Parathyroid adenoma (tissue), 2 donors: ENCODE data around the gene DUOX2.

Experiments used
- H2AFZ ChIP-seq: fragments of 300-600 bp; sonication (generic); one replicate; pipeline ENCODE4 v1.7.0; 2017; ENCODE audit warnings: antibody characterized with exemption, mild to moderate bottlenecking
- H3K27ac ChIP-seq: fragments of 300-600 bp; sonication (generic); one replicate; pipeline ENCODE4 v1.7.0; 2017
- H3K27me3 ChIP-seq: fragments of 300-600 bp; sonication (generic); one replicate; pipeline ENCODE4 v1.7.0; 2017; ENCODE audit warnings: low read length; ENCODE audit not compliant: control insufficient read depth, insufficient read depth
- H3K36me3 ChIP-seq: fragments of 300-600 bp; sonication (generic); one replicate; pipeline ENCODE4 v1.7.0; 2017; ENCODE audit warnings: low read length; ENCODE audit not compliant: control insufficient read depth, insufficient read depth
- H3K4me1 ChIP-seq: fragments of 300-600 bp; sonication (generic); one replicate; pipeline ENCODE4 v1.7.0; 2017; ENCODE audit warnings: control low read depth
- H3K4me2 ChIP-seq: fragments of 300-600 bp; sonication (generic); one replicate; pipeline ENCODE4 v1.7.0; 2017; ENCODE audit warnings: low read length
- H3K4me3 ChIP-seq: fragments of 300-600 bp; sonication (generic); one replicate; pipeline ENCODE4 v1.7.0; 2017; ENCODE audit warnings: low read depth, low read length
- H3K79me2 ChIP-seq: fragments of 300-600 bp; sonication (generic); one replicate; pipeline ENCODE4 v1.7.0; 2017; ENCODE audit warnings: control low read depth
- H3K9ac ChIP-seq: fragments of 300-600 bp; sonication (generic); one replicate; pipeline ENCODE4 v1.7.0; 2017; ENCODE audit warnings: mild to moderate bottlenecking
- H3K9me3 ChIP-seq: fragments of 300-600 bp; sonication (generic); one replicate; pipeline ENCODE4 v1.7.0; 2017; ENCODE audit warnings: low read length; ENCODE audit not compliant: control insufficient read depth
- TF ChIP-seq, protein P1 (sequence below): fragments of 300-600 bp; sonication (generic); IDR thresholded peaks from one replicate; pipeline ENCODE4 v1.7.0; 2017; ENCODE audit warnings: antibody characterized with exemption, mild to moderate bottlenecking
- donor health status: primary hyperparathyroidism.

DUOX2 gene

DNA sequence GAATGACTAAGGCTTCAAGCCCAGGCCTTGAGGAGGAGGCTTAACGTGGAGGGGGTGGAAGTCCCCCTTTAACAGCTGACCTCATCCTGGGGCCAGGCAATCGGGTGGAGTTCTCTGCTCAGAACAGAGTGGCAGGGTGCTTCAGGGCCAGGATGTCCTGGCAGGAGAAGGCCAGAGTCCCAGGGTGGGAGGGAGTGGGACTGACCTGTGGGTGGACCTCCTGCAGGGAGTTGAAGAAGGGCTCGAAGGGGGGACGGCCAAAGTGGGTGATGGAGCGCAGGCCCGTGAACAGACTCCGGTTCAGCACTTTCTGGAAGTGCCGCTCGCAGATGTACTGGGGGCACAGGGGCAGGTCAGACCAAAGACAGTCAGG is 19.6 kb downstream of the DUOX2 start:
- Histone ChIP-seq H3K9me3 (no peaks in the 10 kb centered on the region), H3K27ac (no peak overlapping the region), H3K4me1 (no peaks in the 10 kb centered on the region), H3K79me2 (no peaks in the 10 kb centered on the region), H3K9ac (no peak overlapping the region), H3K36me3 (no peaks in the 10 kb centered on the region), H3K4me3 (no peak overlapping the region), H3K4me2 (no peak overlapping the region), H3K27me3 (no peaks in the 10 kb centered on the region), H2AFZ (no peak overlapping the region)
- TF ChIP-seq, protein P1, sequence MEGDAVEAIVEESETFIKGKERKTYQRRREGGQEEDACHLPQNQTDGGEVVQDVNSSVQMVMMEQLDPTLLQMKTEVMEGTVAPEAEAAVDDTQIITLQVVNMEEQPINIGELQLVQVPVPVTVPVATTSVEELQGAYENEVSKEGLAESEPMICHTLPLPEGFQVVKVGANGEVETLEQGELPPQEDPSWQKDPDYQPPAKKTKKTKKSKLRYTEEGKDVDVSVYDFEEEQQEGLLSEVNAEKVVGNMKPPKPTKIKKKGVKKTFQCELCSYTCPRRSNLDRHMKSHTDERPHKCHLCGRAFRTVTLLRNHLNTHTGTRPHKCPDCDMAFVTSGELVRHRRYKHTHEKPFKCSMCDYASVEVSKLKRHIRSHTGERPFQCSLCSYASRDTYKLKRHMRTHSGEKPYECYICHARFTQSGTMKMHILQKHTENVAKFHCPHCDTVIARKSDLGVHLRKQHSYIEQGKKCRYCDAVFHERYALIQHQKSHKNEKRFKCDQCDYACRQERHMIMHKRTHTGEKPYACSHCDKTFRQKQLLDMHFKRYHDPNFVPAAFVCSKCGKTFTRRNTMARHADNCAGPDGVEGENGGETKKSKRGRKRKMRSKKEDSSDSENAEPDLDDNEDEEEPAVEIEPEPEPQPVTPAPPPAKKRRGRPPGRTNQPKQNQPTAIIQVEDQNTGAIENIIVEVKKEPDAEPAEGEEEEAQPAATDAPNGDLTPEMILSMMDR: no peak

DNA sequence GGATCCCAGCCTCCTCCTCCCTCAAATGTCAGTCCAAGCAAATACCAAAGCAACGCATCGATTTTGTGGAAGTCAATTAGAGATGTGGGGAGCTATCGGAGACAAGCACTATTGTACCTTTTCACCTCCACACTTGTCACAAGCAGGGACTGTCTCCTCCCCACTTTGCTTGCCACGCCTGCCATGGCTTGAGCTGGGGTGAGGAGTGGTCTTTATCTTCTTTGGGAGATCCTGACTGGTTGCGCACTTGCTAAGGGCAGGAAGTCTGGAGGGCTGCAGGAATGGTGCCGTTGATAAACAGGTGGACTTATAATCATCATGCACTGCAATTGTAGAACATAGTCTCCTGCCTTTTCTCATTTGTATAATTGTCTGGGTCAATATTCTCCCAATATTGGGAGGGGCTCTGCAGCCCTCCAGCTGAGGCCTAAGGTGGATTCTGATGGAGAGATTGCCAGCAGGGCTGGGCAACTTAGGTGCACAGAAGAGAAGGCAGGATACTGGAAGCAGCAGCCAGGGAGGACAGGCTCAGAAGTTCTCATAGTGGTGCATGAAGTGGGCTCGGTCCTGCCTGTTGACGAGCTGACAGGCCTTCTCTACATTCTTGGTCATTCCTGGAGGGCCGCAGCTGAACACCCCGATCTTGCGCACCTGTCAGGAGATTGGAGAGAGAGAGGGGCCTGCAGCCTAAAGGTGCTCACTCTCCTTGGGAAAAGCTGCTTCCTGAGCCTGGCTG is 20.2 kb downstream of the DUOX2 start:
- Histone ChIP-seq H3K79me2 (no peaks in the 10 kb centered on the region), H3K27ac (no peak overlapping the region), H3K4me2 (no peak overlapping the region), H3K9me3 (no peaks in the 10 kb centered on the region), H3K9ac (no peak overlapping the region), H3K4me3 (no peak overlapping the region), H3K4me1 (no peaks in the 10 kb centered on the region), H2AFZ (no peak overlapping the region), H3K36me3 (no peaks in the 10 kb centered on the region), H3K27me3 (no peaks in the 10 kb centered on the region)
- TF ChIP-seq, protein P1: no peak

DNA sequence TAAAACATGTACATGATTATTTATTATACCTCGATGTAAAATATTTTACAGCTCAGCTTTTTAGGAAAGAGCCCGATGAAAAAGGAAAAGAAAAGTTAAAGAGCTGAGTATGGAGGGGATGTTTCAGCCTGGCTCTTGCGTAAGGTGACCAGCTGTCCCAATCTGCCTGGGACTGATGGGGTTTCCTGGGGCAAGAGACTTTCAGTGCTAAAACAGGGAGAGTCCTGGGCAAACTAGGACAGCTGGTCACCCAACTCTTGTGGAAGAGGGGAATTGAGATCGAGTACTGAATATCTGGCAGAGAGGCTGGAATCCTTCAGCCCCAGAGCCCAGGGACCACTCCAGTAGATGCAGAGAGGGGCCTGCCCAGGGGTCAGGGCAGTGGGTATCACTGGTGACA is 21.0 kb downstream of the DUOX2 start:
- H3K27ac ChIP-seq: no peak overlapping the region
- H3K4me3 ChIP-seq: no peak overlapping the region
- no peak overlapping the region for H3K9ac ChIP-seq
- H2AFZ ChIP-seq: no peak overlapping the region
- H3K4me2 ChIP-seq: no peak overlapping the region
- H3K4me1 ChIP-seq: no peaks in the 10 kb centered on the region
- H3K36me3 ChIP-seq: no peaks in the 10 kb centered on the region
- no peaks in the 10 kb centered on the region for H3K9me3 ChIP-seq
- H3K79me2 ChIP-seq: no peaks in the 10 kb centered on the region
- TF ChIP-seq, protein P1: no peak
- H3K27me3 ChIP-seq: no peaks in the 10 kb centered on the region

GRCh38 chr15:45091576-45091975 is 22.4 kb downstream of the DUOX2 start:
- Histone ChIP-seq H3K9ac (no peak overlapping the region), H3K9me3 (no peaks in the 10 kb centered on the region), H3K36me3 (no peaks in the 10 kb centered on the region), H3K27ac (no peak overlapping the region), H3K4me3 (no peak overlapping the region), H3K4me2 (no peak overlapping the region), H3K27me3 (no peaks in the 10 kb centered on the region), H3K4me1 (no peaks in the 10 kb centered on the region), H3K79me2 (no peaks in the 10 kb centered on the region), H2AFZ (no peak overlapping the region)
- TF ChIP-seq, protein P1: no peak

GRCh38 chr15:45091161-45091560 is 22.8 kb downstream of the DUOX2 start:
- H3K4me1 ChIP-seq: no peaks in the 10 kb centered on the region
- H3K27me3 ChIP-seq: no peaks in the 10 kb centered on the region
- H3K4me2 ChIP-seq: no peak overlapping the region
- TF ChIP-seq, protein P1: no peak
- no peaks in the 10 kb centered on the region for H3K79me2 ChIP-seq
- H3K27ac ChIP-seq: no peak overlapping the region
- no peaks in the 10 kb centered on the region for H3K9me3 ChIP-seq
- H2AFZ ChIP-seq: no peak overlapping the region
- H3K4me3 ChIP-seq: no peak overlapping the region
- H3K9ac ChIP-seq: no peak overlapping the region
- H3K36me3 ChIP-seq: no peaks in the 10 kb centered on the region
